HG03439 (cell line): ENCODE measurements around the gene TRHDE.
"Not testable (repeated sequence)": the region's sequence is repeated elsewhere in the genome, so short reads cannot be mapped to it uniquely, and the experiment has no call there.

Experiments
- ATAC-seq: cut with Tn5 transposase; IDR thresholded peaks from one replicate; pipeline ENCODE4 v1.9.1; 2021; ENCODE audit warnings: mild to moderate bottlenecking, moderate library complexity; ENCODE audit not compliant: unreplicated experiment

TRHDE gene

DNA sequence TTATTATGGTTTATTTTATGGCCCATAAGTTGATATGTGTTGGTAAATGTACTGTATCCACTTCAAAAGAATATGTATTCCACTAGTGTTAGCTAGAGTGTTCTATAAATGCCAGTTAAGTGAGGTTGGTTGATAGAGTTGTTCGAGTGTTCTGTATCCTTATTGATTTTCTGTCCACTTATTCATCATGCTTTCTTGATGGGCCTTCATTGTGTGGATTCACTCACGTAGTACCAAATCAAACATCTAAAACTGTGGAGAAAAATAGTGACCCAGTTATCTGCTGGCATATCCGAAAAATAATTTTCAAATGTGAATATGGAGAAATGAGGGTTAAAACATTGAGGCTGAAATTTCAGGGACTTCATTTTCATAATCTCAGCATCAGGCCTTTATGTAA, 230.4 kb downstream of the TRHDE start:
- ATAC-seq: no peak

DNA sequence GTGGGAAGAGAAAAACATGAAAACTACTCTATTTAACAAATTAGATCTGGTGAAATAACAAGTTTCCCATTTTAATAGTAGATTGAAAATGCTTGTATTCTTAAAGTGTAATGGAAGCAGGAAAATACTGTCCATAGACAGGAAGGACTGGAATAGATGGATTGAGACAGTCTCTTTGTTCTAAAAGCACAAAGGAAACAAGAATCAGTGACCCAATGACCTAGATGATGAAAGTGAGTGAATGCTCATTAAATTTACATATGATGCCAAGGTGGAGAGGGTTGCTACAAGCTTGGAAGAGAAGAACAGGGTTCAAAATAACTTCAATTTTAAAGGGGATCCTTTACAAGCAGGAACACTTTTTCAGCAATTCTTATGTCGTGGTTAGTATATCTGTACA, 233.1 kb downstream of the TRHDE start:
- no peak for ATAC-seq

DNA sequence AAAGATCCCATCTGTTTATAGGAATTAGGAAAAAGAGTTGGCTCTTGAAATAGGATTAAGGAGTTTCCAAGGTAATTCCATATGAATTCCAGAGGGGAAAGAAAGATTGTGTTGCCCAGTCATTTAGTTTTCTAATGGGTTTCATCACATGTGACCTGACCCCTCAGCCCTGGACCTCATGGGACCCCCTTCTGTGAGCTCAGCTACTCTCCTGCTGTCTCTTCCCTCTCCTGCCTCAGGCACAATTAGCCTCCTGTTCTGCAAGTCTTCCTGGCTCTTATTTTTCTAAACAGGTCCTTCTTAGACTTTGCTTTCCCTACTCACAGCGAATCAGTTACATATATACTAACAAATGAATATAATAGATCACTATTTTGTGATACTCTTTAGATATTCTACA, 237.7 kb downstream of the TRHDE start:
- ATAC-seq: no peak

DNA sequence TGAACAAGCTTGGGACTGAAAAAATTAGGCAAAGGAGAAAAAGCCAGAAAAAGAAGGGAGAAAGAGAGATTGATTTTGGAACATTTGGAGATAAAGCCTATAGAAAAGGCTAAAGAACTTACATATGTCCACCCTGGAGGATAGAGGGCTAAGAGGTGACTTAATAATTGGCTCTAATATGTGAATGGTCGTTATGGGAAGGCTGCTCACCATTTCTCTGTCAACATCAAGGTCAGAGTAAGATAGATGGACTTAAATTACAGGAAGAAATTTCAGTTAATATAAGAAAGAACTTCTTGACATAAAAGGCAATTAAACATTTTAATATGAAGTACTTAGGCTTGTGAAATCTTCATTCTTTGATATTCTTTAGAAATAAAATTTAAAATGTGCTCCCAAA, 238.6 kb downstream of the TRHDE start:
- ATAC-seq: no peak

DNA sequence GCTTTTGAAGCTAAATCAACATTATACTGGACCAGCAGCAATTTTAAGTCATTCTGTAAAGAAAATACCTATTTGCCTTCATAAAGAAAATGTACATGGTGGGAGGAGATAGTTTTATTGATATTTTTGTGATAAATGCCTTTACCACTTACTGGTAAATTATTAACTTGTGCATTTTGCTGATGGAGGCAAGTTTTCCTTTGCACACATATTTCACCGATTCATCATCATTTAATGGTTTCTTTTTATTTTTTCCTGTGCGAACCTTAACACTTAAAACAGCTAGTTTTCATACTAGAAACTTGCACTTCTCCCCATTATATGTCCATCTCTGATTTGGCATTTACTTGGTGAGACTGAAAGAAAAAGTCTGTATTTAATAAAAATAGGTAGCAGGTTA, 239.3 kb downstream of the TRHDE start:
- ATAC-seq: no peak

DNA sequence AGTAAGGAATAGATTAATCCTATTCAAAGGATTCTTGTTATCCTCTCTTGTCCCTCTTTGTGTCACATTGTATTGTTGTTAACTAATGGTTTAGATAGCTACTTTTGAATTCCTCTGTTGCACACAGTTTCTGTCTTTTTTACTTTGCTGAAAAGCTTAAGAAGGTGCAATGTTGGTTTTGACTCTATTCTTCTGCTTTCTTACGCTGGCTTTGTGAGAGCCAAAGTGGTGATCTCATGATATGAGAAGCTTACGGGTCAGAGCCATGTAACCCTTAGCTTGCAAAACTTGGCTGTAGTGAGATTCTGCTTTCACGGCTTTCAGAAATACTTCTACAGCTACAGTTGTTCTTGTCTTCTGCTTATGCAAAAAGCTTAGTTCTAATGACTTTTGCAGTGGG, 239.7 kb downstream of the TRHDE start:
- no peak for ATAC-seq

DNA sequence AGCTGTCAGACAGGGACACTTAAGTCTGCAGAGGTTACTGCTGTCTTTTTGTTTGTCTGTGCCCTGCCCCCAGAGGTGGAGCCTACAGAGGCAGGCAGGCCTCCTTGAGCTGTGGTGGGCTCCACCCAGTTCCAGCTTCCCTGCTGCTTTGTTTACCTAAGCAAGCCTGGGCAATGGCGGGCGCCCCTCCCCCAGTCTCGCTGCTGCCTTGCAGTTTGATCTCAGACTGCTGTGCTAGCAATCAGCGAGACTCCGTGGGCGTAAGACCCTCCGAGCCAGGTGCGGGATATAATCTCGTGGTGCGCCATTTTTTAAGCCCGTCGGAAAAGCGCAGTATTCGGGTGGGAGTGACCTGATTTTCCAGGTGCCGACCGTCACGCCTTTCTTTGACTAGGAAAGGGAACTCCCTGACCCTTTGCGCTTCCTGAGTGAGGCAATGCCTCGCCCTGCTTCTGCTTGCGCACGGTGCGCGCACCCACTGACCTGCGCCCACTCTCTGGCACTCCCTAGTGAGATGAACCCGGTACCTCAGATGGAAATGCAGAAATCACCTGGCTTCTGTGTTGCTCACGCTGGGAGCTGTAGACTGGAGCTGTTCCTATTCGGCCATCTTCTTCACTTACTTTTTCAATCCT, 248.0 kb downstream of the TRHDE start:
- ATAC-seq: not testable (repeated sequence)

DNA sequence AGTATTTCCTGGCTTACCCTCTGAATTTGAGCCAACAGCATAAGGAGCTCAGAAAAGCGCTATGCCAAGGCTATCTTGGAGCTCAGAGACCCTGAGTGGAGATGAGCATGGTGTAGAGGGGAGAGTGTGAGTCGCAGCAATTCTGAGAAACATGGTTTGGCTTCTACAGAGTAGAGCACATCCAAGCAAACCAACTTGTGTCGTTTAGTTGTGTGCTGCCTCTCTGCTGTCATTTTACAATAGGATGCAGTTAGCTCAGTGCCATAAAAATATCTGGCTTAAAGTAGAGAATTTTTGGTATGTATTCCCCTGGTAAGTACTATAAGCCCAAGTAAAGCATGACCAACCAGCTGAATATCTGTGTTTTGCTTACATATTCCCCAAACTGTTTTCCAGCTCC, 249.2 kb downstream of the TRHDE start:
- ATAC-seq: no peak

DNA sequence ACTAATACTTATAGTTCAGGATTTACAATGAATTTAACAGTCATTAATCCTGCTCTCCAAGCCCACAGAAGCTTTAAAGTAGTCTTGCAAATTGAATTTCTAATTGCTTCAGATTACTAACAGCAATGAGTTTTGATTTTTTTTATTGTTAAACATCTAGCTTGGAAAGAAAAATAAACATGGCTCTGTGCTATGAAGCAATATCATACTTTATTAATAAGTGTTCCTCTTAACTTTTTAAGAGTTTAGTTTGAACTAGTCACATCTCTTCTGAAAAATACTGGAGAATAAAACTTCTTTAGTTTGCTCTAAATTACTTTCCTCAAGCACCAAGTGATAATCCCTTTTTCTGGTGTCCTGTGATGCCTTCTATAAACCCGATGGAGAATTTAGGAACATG, 250.2 kb downstream of the TRHDE start:
- ATAC-seq: no peak

DNA sequence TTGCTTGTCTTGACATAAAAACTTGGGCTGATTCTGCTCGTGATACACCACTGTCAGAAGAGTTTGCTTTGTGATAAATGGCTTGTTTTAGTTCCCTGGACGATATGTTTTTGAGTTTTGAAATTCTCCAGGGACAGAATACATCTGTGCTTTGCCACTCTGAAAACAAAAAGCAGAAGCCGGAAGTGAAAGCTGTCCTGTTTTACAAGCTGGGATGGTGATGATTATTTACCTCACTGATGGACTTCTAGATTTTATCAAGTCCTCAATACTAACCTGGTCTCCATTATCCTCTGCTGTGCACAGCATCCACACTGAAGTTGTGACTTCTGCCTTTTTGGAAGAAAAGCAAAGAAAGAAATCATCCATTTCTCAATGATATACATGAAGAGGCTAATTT, 251.6 kb downstream of the TRHDE start:
- ATAC-seq: no peak

DNA sequence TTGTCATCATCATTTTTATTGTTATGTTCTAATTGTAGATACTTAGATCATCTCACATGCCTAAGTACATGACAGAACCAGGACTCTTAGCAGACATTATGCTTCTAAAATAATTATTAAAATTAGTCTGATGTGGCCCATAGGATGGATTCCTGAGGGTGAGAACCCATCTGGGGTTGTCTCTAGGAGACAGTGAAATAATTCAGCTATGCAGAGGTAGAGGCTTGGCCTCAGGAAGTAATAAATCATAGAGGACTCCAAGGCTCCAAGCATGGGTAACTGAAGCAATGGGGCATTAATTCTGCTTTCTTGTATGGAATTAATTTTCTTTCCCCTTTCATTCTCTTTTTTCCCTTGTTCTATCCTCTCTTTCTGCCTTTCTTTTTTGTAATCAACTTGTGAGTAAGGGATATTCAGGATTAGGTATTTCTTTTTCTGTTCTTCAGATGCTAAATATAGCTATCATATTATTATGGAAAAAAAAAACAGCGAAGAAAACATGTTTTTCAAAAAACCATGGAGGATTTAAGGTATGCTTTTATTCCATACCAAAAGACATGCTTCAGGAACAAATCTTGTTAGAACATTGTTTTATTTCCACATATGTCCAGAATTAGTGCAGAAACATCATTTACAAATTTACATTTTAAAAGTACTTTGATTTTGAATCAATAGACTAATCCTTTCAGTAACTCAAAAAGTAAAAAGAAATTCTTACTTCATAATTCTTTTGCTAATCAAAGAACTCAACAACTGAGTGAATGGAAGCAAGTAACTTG, 263.2 kb downstream of the TRHDE start:
- no peak for ATAC-seq

DNA sequence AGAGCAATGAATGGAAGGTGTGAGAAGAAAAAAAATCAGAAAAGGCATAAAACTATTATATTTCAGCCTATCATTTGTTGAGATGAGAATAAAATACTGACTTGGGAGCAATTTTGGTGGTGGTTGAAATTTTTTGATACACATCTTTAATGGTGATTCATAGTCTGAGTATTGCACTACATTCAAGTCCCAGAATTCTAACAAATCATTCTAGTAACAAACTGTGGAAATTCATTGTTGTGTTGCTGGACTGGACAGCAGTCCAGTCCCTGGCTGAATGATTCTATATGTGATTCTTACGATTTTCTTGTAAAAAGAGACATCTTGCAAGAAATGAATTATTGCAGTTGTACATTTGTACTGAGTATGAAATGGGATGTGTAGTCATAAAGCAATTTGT, 268.6 kb downstream of the TRHDE start:
- no peak for ATAC-seq

DNA sequence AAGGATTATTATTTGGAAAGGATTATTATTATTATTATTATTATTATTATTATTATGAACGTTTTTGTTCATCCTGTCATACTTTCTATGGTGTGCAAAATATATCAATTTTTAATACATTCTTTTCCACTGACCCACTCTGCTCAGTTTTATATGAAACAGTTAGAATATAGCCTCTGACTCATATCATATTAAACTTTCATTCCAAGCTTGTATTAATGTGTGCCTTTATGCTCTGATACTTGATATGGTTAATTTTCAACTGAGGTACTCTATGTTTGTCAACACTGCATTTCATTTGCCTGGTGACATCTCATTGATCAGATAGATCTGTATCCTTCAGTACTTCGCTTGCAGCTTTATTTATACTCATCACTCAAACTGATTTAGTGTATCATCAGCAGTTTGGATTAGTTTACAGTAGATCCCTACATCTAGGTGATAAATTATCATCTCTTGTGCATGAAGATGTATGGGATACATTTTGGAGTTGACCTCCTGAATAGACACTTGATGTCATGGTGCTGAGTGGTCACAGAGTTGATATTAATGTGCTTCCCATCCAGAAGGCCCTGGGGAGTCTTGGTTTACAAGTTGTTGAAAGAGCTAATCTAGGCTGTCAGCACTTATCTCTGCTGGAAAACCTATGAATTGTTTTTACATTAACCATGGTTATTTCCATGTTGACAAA, 271.8 kb downstream of the TRHDE start:
- ATAC-seq: no peak

DNA sequence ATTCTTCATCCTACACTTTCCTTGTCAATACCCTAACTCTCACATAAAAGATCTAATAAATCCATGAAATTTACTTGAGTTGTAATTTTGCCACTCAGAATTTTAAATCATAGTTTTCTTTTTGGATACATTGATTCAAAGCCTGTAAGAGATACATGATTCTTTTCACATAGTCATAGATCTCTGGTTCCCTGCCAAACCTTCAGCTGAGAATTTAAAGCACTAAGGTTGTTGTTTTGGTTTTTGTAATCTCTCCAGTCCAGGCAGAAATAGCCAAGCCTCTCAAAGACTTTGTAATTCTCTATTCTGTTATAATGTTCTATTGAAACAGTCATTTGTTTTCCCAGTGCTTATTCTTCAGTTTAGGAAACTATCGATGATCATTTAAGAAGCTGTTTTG, 273.9 kb downstream of the TRHDE start:
- ATAC-seq: no peak

DNA sequence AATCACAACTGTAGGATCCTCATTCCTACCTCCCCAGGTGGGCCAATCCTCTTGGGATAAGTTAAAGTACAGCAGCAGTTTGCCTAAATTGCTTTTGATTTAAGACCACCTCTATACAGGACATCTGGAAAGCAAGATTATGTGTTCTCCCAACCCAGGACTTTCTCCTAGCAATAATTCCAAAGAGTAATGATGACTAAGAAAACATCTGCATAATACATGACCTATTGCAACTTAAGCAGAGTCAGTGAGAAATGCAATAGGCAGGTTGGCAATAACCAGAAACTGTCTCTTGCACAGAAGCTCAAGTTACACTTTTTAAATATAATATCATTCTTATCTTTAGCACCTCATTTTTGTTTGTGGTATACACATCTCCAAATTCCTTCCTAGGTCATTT, 275.4 kb downstream of the TRHDE start:
- no peak for ATAC-seq

DNA sequence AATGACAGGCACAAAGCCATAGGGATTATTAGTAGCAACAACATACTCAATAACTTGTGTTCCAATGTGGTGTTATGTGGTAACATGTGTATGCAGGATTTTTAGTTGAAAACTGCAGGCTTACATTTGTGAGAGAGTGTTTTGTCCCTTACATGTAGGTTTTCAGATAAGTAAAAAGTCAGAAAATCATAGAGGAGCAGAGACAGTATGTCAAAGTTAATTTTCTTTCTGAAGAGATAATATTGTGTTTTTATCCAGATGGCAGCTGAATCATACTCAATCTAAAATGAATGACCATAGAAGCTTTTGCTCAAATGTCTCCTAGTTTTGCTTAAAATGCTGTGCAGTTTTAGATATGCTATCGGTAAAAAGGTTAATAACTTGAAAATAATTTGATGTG, 277.0 kb downstream of the TRHDE start:
- no peak for ATAC-seq

DNA sequence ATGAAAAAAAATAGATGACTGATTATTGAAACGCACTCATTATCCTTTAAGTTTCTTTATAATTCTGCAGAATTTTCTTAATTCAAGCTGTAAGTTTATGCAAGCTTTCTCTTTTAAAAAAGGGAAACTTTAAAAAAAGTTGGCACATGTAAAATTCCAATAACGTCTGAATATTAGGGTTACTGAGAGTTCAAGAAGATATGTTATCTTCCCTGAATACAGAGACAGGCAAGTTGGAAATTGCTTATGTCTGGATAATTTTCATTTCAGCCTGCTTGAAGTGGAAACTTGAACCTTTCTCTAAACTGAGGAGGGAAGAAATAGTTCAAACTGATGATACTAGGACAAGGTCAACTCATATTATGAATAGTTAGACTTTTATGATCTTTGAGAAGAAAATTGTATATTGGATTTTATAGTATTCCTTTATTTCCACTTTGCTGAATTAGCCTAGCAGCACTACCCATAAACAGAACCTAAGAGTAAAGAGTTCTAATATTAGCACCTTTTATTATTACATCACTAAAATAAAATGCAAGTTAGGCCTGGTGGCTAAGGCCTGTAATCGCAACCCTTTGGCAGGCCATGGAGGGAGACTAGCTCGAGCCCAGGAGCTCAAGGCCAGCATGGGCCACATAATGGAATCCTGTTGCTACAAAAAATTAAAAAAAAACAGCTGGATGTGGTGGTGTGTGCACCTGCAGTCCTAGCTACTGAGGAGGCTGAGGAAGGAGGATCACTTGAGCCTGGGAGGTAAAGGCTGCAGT, 288.0 kb downstream of the TRHDE start:
- no peak for ATAC-seq

DNA sequence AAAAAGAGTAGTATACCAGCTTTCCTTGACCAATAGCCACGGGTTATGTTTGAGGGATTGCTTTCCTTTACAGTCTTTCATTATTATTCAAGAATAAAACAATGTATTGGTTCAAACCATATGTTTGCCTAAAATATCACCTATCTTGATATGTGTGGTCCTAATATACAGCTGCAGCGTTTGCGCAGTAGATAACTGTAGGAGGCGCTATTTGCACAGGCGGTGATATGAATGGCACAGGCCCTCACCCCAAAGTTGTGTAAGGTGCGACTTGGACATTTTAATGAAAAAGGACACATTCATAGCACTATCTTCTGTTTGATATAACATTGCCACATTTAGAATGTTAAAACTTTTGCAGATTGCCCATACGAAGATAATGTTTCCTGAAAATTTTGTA, 298.4 kb downstream of the TRHDE start:
- no peak for ATAC-seq

DNA sequence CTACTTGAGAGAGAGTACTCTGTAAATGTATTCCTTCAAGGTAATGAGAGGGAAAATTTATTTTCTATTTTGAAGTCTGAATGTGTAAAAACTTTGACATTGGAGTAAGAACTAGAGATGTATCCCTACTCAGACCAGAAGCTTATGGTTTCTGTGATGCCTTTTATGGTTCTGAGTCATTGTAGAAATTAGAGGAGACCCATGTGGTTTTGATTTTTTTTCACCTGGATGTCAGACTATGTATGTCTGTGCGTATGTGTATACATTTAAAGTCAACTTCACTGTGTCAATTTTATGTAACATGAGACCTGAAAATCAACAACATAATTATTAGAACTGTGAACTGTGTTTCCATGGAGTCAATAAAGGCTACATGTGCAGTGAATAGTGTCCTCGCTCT, 302.0 kb downstream of the TRHDE start:
- no peak for ATAC-seq

DNA sequence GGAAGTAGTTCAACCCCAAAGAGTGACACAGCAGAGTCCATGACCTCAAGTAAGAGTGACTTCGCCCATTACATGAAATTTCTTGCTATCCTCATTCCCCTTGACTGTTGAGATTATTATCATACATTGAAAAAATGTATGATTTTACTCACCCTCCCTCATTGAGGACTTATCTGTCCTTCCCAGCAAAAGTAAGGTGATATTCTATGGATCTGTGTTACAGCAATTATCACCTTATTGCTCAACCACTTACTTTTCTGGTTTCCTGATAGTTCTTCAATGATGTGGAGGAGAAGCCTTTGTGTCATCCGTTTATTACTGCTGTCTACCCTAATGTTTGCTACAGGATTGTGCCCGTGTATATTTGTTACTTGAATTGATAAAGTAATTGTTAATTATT, 306.2 kb downstream of the TRHDE start:
- no peak for ATAC-seq

DNA sequence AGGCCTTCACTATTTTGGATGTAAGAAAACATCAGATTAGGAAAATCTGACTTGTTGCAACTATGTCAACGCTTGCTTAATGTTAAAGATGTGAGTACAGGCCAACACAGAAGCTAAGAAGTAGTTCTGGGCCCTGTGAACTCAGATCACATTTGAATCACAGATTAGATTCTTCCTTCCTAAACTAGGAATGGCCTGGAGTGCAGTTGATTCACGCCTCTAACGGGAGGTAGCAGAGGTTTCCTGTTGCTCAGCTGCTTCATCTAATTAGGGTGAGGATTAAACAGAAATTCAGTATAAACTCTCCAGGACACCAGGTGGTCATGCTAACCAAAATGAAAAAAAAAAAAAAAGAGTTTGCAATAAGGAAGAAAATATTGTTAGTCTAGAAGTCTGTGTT, 314.3 kb downstream of the TRHDE start:
- no peak for ATAC-seq

DNA sequence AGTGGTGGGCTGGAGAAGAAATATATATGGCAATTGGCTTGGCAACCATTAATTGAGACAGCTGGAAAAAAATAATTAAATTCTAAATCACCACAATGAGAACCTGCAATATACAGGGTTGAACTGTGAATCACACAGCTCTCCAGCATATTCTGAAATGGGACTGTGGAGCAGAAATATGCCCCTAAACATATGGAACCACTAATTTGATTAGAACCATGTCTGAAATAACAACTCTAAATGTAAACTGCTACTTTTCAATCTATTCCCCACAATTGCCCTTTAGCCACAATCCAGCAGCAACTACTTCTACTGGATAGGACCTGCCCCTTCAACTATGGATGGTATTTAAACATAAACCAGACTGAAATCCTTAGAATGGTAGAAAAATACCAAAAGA, 330.4 kb downstream of the TRHDE start:
- ATAC-seq: no peak
